Measurements from ENCODE around the gene ZNF783.
"Not testable (repeated sequence)": the region's sequence is repeated elsewhere in the genome, so short reads cannot be mapped to it uniquely, and the experiment has no call there.

GRCh38 chr7:149321125-149321905, 59.3 kb downstream of the ZNF783 start:
- not testable (repeated sequence) for TF ChIP-seq CTCF, POLR2AphosphoS5 (IDR thresholded peaks at IDR 0.05)

Measured in prostate gland (tissue), 2 donors.